KMS-11 (cell line): ENCODE measurements around the gene GAS6.

Source experiments
- H2AFZ ChIP-seq: fragments of 200-600 bp; sonication (generic); 2 replicates; pipeline ENCODE4 v1.6.1; 2016; ENCODE audit warnings: antibody characterized with exemption, mixed run types, low read depth
- H3K27ac ChIP-seq: fragments of 200-600 bp; sonication (generic); 2 replicates; pipeline ENCODE4 v1.6.1; 2016; ENCODE audit warnings: mild to moderate bottlenecking, mixed run types
- H3K27me3 ChIP-seq: fragments of 200-600 bp; sonication (generic); 2 replicates; pipeline ENCODE4 v1.6.1; 2017; ENCODE audit warnings: mild to moderate bottlenecking, low read depth, mixed run types, moderate library complexity; ENCODE audit not compliant: insufficient read depth
- H3K36me3 ChIP-seq: fragments of 200-600 bp; sonication (generic); 2 replicates; pipeline ENCODE4 v1.6.1; 2017; ENCODE audit warnings: mild to moderate bottlenecking, mixed run types; ENCODE audit not compliant: insufficient read depth
- H3K4me1 ChIP-seq: fragments of 200-600 bp; sonication (generic); 2 replicates; pipeline ENCODE4 v1.6.1; 2016; ENCODE audit warnings: mild to moderate bottlenecking, low read depth, mixed run types; ENCODE audit not compliant: poor library complexity, severe bottlenecking
- H3K4me2 ChIP-seq: fragments of 200-600 bp; sonication (generic); 2 replicates; pipeline ENCODE4 v1.7.0; 2016; ENCODE audit warnings: mild to moderate bottlenecking, mixed run types
- H3K4me3 ChIP-seq: fragments of 200-600 bp; sonication (generic); IDR thresholded peaks from 2 replicates; pipeline ENCODE4 v1.6.1; 2017; ENCODE audit warnings: low read depth, low read length, mixed read lengths; ENCODE audit not compliant: insufficient read depth
- H3K79me2 ChIP-seq: fragments of 200-600 bp; sonication (generic); 2 replicates; pipeline ENCODE4 v1.6.1; 2016; ENCODE audit warnings: low read depth, mixed run types; ENCODE audit not compliant: insufficient read depth
- H3K9ac ChIP-seq: fragments of 200-600 bp; sonication (generic); 2 replicates; pipeline ENCODE4 v1.6.1; 2016; ENCODE audit warnings: mild to moderate bottlenecking, mixed run types
- H4K20me1 ChIP-seq: fragments of 200-600 bp; sonication (generic); 2 replicates; pipeline ENCODE4 v1.6.1; 2016; ENCODE audit warnings: mild to moderate bottlenecking, mixed run types; ENCODE audit not compliant: insufficient read depth
- TF ChIP-seq, protein P1 (sequence below): fragments of 200-600 bp; sonication (generic); conservative IDR thresholded peaks from 2 replicates; pipeline ENCODE4 v1.6.1; 2017; ENCODE audit warnings: low read depth, mild to moderate bottlenecking, antibody characterized with exemption, low read length, moderate library complexity, mixed read lengths

The GAS6 gene

DNA sequence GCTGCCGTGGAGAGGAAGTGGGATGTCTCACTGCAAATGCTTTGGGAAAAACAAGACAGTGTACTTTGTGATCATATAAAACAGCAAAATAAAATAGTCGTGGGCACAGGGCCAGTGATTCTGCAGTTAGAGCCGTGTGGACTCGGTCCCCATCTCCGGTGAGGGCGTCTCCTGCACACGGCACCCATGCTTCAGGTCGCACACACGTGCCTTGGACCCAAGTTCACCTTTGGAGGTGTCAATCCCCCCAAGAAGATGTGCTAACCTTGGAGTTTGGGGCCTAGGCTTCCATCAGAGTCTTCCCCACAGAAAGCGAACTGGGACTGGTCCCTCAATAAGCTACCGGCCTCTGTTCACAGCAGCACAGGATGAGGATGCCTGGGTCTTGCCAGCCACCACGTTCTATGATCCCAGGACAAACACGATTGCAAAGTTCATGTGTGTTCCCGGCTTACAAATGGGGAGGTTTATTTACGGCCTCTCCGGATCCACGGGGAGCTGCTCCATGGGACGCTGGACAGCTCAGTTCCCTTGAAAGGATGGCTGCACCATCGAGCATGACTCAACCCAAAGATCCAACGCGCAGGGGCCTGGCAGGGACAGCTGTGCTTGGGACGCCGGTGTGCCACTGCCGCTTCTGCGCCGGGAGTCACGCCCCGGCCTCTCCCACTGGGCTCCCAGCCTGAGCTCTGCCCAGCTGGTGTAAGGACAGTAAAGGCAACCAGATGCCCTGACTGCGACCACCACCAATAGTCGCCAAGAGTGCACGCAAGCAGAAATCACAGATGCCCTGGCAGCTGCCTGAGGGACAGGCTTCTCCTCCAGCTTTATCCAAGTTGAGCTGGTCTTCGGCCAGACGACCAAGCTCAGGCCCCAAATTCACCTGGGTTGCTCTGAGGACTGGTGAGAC is 8.6 kb downstream of the GAS6 start:
- H3K79me2 ChIP-seq: no peaks in the 10 kb centered on the region

DNA sequence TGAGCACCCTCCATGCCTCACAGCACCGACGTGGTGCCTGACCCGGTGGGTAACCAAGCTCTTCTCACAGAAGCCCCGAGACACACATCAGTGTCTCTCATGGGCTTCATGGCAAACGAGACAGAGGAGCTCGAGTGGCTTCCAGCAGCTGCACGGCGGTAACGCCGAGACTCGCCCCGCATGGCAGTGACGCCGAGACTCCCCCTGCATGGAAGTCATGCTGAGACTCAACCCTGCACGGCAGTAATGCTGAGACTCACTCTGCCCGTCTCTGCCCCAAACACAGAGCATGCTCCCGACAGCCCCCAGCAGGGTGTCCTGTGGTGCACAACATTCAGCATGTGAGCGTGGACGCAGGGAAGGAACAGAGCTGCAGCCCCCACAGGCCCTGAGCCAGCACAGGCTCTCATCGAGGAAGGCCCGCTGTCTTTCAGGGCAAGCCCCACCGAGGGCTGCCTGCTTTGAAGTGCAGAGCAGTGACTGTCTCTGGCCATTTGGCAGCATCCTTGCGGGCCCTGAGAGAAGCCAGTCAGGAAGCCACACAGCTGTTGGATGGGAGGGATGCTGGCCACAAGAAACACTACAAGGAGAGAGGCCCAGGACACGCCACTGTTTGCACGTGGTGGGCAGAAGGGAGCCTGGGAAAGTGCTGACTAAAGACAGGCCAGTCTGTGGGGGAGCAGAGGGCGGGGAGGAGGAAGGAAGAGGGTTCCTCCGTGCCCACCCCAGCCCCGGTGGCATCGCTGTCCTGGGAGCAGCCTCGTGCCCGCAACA is 9.5 kb downstream of the GAS6 start:
- H2AFZ ChIP-seq: no peak overlapping the region
- H3K27ac ChIP-seq: no peak overlapping the region
- H3K4me2 ChIP-seq: no peak overlapping the region
- no peaks in the 10 kb centered on the region for H4K20me1 ChIP-seq
- no peaks in the 10 kb centered on the region for H3K4me1 ChIP-seq
- H3K9ac ChIP-seq: no peak overlapping the region
- H3K27me3 ChIP-seq: no peaks in the 10 kb centered on the region
- no peaks in the 10 kb centered on the region for H3K36me3 ChIP-seq
- no peak overlapping the region for H3K4me3 ChIP-seq
- H3K79me2 ChIP-seq: no peaks in the 10 kb centered on the region
- TF ChIP-seq, protein P1, sequence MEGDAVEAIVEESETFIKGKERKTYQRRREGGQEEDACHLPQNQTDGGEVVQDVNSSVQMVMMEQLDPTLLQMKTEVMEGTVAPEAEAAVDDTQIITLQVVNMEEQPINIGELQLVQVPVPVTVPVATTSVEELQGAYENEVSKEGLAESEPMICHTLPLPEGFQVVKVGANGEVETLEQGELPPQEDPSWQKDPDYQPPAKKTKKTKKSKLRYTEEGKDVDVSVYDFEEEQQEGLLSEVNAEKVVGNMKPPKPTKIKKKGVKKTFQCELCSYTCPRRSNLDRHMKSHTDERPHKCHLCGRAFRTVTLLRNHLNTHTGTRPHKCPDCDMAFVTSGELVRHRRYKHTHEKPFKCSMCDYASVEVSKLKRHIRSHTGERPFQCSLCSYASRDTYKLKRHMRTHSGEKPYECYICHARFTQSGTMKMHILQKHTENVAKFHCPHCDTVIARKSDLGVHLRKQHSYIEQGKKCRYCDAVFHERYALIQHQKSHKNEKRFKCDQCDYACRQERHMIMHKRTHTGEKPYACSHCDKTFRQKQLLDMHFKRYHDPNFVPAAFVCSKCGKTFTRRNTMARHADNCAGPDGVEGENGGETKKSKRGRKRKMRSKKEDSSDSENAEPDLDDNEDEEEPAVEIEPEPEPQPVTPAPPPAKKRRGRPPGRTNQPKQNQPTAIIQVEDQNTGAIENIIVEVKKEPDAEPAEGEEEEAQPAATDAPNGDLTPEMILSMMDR: no peak

More for the DNA sequence above, 8.6 kb downstream of the GAS6 start:
- TF ChIP-seq, protein P1: no peak
- H3K4me2 ChIP-seq: no peak overlapping the region
- H3K4me1 ChIP-seq: peaks cover 4% of the 10 kb centered on the region
- H3K27ac ChIP-seq: no peak overlapping the region
- no peaks in the 10 kb centered on the region for H4K20me1 ChIP-seq
- no peaks in the 10 kb centered on the region for H3K36me3 ChIP-seq
- H2AFZ ChIP-seq: no peak overlapping the region
- no peak overlapping the region for H3K9ac ChIP-seq
- no peaks in the 10 kb centered on the region for H3K27me3 ChIP-seq
- no peak overlapping the region for H3K4me3 ChIP-seq

DNA sequence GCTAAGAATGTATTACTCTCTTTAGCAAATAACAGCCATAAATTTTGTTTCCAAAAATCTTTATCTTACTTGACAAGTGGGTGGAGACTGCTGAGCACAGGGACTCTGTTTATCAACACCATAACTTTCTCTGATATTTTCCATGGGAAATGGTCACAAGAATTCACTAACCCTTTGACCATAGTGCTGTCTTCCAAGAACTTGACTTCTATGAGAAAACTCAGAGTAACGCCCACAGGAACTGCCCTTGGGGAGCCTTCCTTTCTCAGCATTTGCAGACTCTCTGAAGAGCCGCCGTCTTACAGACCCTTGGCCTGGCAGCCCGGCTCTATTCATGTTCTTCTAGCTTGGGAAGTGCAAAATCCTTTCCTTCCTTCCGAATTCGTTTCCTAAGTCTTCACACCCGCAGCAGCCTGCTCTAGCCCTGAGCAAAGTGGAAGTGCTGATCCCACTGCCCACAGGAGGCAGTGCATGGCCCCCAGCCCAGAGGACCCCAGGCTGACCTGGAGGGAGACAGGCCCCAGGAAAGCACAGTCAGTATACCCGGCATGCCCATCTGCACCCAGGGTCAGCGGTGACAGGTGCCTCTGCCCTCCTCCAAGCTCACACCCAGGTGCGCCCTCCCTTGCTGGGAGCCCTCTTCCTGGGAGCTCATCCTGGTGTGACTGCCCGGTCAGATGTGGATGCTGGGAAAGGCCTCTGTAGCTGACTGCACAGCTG is 10.2 kb downstream of the GAS6 start:
- Histone ChIP-seq H3K27me3 (no peaks in the 10 kb centered on the region), H3K36me3 (no peaks in the 10 kb centered on the region), H4K20me1 (no peaks in the 10 kb centered on the region), H3K4me3 (no peak overlapping the region), H2AFZ (no peak overlapping the region), H3K4me1 (no peaks in the 10 kb centered on the region), H3K4me2 (no peak overlapping the region), H3K79me2 (no peaks in the 10 kb centered on the region), H3K9ac (no peak overlapping the region), H3K27ac (no peak overlapping the region)
- TF ChIP-seq, protein P1: no peak
